AML-193 (cell line): ENCODE measurements around the gene C8A.

Source experiments
- DNase-seq, 2 experiments: peaks; one replicate each; lab custom pipeline; 2025; lab: John Stamatoyannopoulos, UW

C8A gene

GRCh38 chr1:56854521-56855099 is at the start of gene C8A:
Gene C8A (plus strand): TSS chr1:56854797. CDS start chr1:56854902, 105 bp downstream.
- no peak for DNase-seq

- DNase-seq = no peak
Observed at GRCh38 chr1:56806804-56807203, 47.8 kb upstream of the C8A start.

GRCh38 chr1:56808410-56808809 is 46.2 kb upstream of the C8A start:
- DNase-seq = no peak

- DNase-seq = no peak
Observed at GRCh38 chr1:56811331-56811730, 43.3 kb upstream of the C8A start.

GRCh38 chr1:56814205-56814604 is 40.4 kb upstream of the C8A start:
- no peak for DNase-seq

GRCh38 chr1:56816264-56816663 is 38.3 kb upstream of the C8A start:
- no peak for DNase-seq

- no peak for DNase-seq
Observed at GRCh38 chr1:56816909-56817308, 37.7 kb upstream of the C8A start.

- no peak for DNase-seq
Observed at GRCh38 chr1:56817716-56818463, 36.7 kb upstream of the C8A start.

GRCh38 chr1:56819387-56819899 is 35.2 kb upstream of the C8A start, which contains the start of gene FYB2:
Gene FYB2 (minus strand): TSS chr1:56819404. CDS start chr1:56819290, 114 bp downstream.
- DNase-seq = no peak

GRCh38 chr1:56820755-56821461 is 33.7 kb upstream of the C8A start:
- peak; percentile 27 to 30 for DNase-seq

GRCh38 chr1:56821462-56821797 is 33.2 kb upstream of the C8A start:
- no peak for DNase-seq

GRCh38 chr1:56824271-56824670 is 30.3 kb upstream of the C8A start:
- no peak for DNase-seq

- no peak for DNase-seq
Observed at GRCh38 chr1:56824938-56825337, 29.7 kb upstream of the C8A start.

GRCh38 chr1:56825436-56825835 is 29.2 kb upstream of the C8A start:
- DNase-seq = no peak

GRCh38 chr1:56827711-56828110 is 26.9 kb upstream of the C8A start:
- no peak for DNase-seq

- DNase-seq = no peak
Observed at GRCh38 chr1:56830052-56830451, 24.5 kb upstream of the C8A start.

- peak; percentile 45 to 61 for DNase-seq
Observed at GRCh38 chr1:56831871-56832693, 22.5 kb upstream of the C8A start.

GRCh38 chr1:56833088-56833487 is 21.5 kb upstream of the C8A start:
- no peak for DNase-seq

- no peak for DNase-seq
Observed at GRCh38 chr1:56834137-56834900, 20.3 kb upstream of the C8A start.

- DNase-seq = no peak
Observed at GRCh38 chr1:56835657-56836056, 18.9 kb upstream of the C8A start.

GRCh38 chr1:56836359-56836758 is 18.2 kb upstream of the C8A start:
- no peak for DNase-seq
